Glutamatergic neuron (in vitro differentiated cells): ENCODE results near the gene AKAP7. TPM values are rescaled to one million over a fixed set of nuclear protein-coding genes. Genes with fewer than 3 reads are reported as not detected.

Experiments
- DNase-seq: peaks from one replicate; pipeline ENCODE4 v3.0.0; 2022
- H3K27ac Mint-ChIP-seq: one replicate; pipeline ENCODE4 v1.8.0; 2020; ENCODE audit warnings: mild to moderate bottlenecking, mixed read lengths, inconsistent platforms; ENCODE audit not compliant: unreplicated experiment
- H3K27me3 Mint-ChIP-seq: one replicate; pipeline ENCODE4 v1.8.0; 2020; ENCODE audit warnings: mild to moderate bottlenecking, moderate library complexity, mixed read lengths, inconsistent platforms; ENCODE audit not compliant: unreplicated experiment
- H3K36me3 Mint-ChIP-seq: one replicate; pipeline ENCODE4 v1.8.0; 2020; ENCODE audit warnings: mild to moderate bottlenecking, mixed read lengths, inconsistent platforms; ENCODE audit not compliant: unreplicated experiment
- H3K4me1 Mint-ChIP-seq: one replicate; pipeline ENCODE4 v1.8.0; 2020; ENCODE audit warnings: mild to moderate bottlenecking, low read depth, mixed read lengths, inconsistent platforms; ENCODE audit not compliant: unreplicated experiment
- H3K4me3 Mint-ChIP-seq: one replicate; pipeline ENCODE4 v1.8.0; 2020; ENCODE audit warnings: mild to moderate bottlenecking, mixed read lengths, inconsistent platforms; ENCODE audit not compliant: unreplicated experiment
- H3K9me3 Mint-ChIP-seq: one replicate; pipeline ENCODE4 v1.8.0; 2020; ENCODE audit warnings: mild to moderate bottlenecking, moderate library complexity, mixed read lengths, inconsistent platforms; ENCODE audit not compliant: unreplicated experiment
- CTCF ChIP-seq: fragments of 200-600 bp; sonication (generic); IDR thresholded peaks from one replicate; pipeline ENCODE4 v1.5.0; 2021; ENCODE audit not compliant: partially characterized antibody, unreplicated experiment
- total RNA-seq: library from RNA; stranded (reverse); fragmentation: NEBNext Ultra II Directional; extraction: Animal tissue kit (Norgen Biotek cat#: 25700); gene quantifications from one replicate; pipeline ENCODE4 v1.2.1, GENCODE V29; 2021; ENCODE audit not compliant: unreplicated experiment

The AKAP7 gene
- total RNA-seq, 1 donor from 2014 or later = 5.3 TPM

- Mint-ChIP-seq H3K4me1 (no peaks in the 10 kb centered on the region), H3K27me3 (no peaks in the 10 kb centered on the region), H3K27ac (no peak overlapping the region), H3K4me3 (no peak overlapping the region), H3K9me3 (no peaks in the 10 kb centered on the region), H3K36me3 (no peaks in the 10 kb centered on the region)
- DNase-seq = no peak
- no peak for TF ChIP-seq CTCF
These were observed 12.8 kb upstream of the AKAP7 start for GRCh38 chr6:131122516-131122915.

GRCh38 chr6:131124336-131125071 lies 10.8 kb upstream of the AKAP7 start:
- DNase-seq = no peak
- Mint-ChIP-seq H3K36me3 (no peaks in the 10 kb centered on the region), H3K4me3 (no peak overlapping the region), H3K27ac (no peak overlapping the region), H3K4me1 (no peaks in the 10 kb centered on the region), H3K27me3 (no peaks in the 10 kb centered on the region), H3K9me3 (no peaks in the 10 kb centered on the region)
- TF ChIP-seq CTCF = no peak

- H3K27ac Mint-ChIP-seq = no peak overlapping the region
These were observed 9.8 kb upstream of the AKAP7 start for GRCh38 chr6:131125431-131125830.

GRCh38 chr6:131129689-131130553 lies 5.3 kb upstream of the AKAP7 start:
- TF ChIP-seq CTCF = no peak
- H3K27ac Mint-ChIP-seq = no peak overlapping the region
- no peak overlapping the region for H3K4me3 Mint-ChIP-seq
- no peak for DNase-seq
- no peaks in the 10 kb centered on the region for H3K36me3 Mint-ChIP-seq
- no peaks in the 10 kb centered on the region for H3K27me3 Mint-ChIP-seq
- no peaks in the 10 kb centered on the region for H3K9me3 Mint-ChIP-seq
- peaks cover 1% of the 10 kb centered on the region for H3K4me1 Mint-ChIP-seq

More at GRCh38 chr6:131125431-131125830, 9.8 kb upstream of the AKAP7 start:
- no peak for TF ChIP-seq CTCF
- H3K36me3 Mint-ChIP-seq = no peaks in the 10 kb centered on the region
- no peaks in the 10 kb centered on the region for H3K27me3 Mint-ChIP-seq
- H3K4me1 Mint-ChIP-seq = no peaks in the 10 kb centered on the region
- no peaks in the 10 kb centered on the region for H3K9me3 Mint-ChIP-seq
- no peak for DNase-seq
- no peak overlapping the region for H3K4me3 Mint-ChIP-seq

GRCh38 chr6:131130554-131130940 lies 4.7 kb upstream of the AKAP7 start:
- Mint-ChIP-seq H3K4me3 (no peak overlapping the region), H3K36me3 (no peaks in the 10 kb centered on the region), H3K27ac (no peak overlapping the region), H3K27me3 (no peaks in the 10 kb centered on the region), H3K4me1 (peaks cover 1% of the 10 kb centered on the region), H3K9me3 (no peaks in the 10 kb centered on the region)
- DNase-seq = no peak
- no peak for TF ChIP-seq CTCF
